ENCODE measurements around the gene CRTC3.
A peak's percentile ranks its signal among the peaks of the same experiment; 100 is the strongest.
"Not testable (repeated sequence)": the region's sequence is repeated elsewhere in the genome, so short reads cannot be mapped to it uniquely, and the experiment has no call there.

CRTC3 gene

DNA sequence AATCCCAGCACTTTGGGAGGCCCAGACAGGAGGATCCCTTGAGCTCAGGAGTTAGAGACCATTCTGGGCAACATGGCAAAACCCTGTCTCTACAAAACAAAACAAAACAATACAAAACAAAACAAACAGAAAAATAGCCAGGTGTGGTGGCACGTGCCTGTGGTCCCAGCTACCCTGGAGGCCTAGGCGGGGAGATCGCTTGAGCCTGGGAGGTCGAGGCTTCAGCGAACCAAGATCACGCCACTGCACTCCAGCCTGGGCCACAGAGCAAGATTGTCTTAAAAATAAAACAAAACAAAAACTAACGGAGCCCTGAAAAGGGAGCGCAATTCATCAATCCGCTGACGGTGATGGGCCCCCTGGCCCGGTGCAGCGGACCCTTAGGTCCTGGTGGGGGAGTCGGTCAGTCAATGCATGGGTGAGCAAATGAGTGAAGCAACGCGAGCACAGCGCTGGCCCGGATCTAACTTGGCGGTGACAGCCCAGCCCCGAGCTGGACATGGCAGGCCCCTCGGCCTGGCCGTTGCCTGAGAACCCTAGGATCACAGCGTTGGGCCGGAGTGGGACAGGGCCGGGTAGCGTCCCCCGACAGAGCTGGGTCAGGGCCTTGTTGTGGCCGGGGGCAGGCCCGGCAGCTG, 135.0 kb downstream of the CRTC3 start:
- H3K4me2 ChIP-seq, result peak overlapping the region; percentile 99
- peak overlapping the region; percentile 91 for H3K9ac ChIP-seq
- H3K36me3 ChIP-seq, result no peaks in the 10 kb centered on the region
- peaks cover 89% of the 10 kb centered on the region for H3K4me1 ChIP-seq
- peak overlapping the region; percentile 98 for H3K27ac ChIP-seq
- no peaks in the 10 kb centered on the region for H4K20me1 ChIP-seq
- H3K27me3 ChIP-seq, result no peaks in the 10 kb centered on the region
- no peak for TF ChIP-seq Cebpa-rat (IDR thresholded peaks at IDR 0.05)
- H3K9me3 ChIP-seq, result no peaks in the 10 kb centered on the region
- H3K4me3 ChIP-seq, result peak overlapping the region; percentile 78

DNA sequence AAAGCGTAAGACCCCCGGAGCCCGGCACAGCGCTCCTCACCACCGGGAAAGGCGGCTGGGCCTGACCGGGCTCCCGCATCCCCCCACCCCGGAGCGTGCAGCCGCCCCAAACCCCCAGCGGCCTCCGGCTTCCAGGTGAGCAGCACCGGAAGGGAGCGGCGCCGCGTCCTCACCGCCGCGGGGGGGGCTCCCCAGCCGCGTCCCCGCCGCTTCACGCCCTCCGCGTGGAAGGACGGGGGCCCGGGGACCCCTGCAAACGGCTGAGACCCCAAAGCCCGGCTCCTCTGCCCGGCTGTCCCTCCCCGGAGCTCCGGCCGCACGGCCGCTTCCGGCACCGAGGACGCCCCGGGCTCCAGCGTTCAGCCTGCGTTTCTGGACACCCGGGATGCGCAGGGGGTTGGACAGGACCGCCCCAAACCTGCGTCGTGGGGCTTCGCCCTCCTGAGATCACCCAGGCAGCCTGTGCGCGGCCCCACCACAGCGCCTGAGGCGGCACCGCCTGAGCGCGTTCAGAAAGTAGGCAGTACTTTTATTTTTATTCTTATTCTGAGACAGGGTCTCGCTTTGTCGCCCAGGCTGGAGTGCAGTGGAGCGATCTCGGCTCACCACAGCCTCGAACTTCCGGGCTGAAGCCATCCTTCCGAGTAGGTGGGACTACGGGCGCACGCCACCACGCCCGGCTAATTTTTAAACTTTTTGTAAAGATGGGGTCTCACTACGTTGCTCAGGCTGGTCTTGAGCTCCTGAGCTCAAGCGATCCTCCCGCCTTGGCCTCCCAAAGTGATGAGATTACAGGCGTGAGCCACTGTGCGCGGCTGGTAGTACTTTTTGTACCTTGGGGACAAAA, 135.8 kb downstream of the CRTC3 start:
- H3K27ac ChIP-seq, result peak overlapping the region; percentile 98
- H3K4me2 ChIP-seq, result peak overlapping the region; percentile 99
- TF ChIP-seq Cebpa-rat (IDR thresholded peaks at IDR 0.05), result no peak
- no peaks in the 10 kb centered on the region for H4K20me1 ChIP-seq
- peak overlapping the region; percentile 91 for H3K9ac ChIP-seq
- H3K4me3 ChIP-seq, result peak overlapping the region; percentile 78
- H3K4me1 ChIP-seq, result peaks cover 82% of the 10 kb centered on the region
- H3K36me3 ChIP-seq, result no peaks in the 10 kb centered on the region
- no peaks in the 10 kb centered on the region for H3K9me3 ChIP-seq
- no peaks in the 10 kb centered on the region for H3K27me3 ChIP-seq

DNA sequence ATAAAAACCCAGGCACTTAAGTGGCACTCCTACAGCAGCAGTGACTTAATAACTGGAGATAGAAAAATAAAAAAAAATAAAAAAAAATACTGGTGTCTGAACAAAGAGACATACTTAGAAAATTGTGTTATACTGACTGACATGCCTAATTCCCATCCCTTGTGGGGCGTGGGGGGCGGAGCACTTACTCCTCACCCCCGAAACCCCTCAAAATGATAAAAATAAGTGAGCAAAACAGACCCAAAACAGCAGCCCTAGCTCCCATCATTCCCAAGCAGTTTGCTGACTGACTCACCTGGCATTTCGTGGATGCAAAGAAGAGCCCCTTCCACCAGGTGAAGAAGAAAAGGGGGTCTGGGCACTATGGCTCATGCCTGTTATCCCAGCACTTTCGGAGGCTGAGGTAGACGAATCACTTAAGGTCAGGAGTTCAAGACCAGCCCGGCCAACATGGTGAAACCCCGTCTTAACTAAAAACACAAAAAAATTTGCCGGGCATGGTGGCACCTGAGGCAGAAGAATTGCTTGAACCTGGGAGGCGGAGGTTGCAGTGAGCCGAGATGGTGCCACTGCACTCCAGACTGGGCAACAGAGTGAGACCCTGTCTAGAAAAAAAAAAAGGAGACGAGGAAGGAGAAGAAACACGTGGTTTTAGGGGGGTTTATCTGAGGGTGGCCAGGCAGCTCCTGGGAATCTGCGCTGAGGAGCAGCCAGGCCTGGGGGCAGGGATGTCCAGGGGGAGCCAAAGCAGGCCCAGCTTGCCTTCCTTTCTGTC, 136.6 kb downstream of the CRTC3 start:
- H3K27me3 ChIP-seq, result no peaks in the 10 kb centered on the region
- no peaks in the 10 kb centered on the region for H3K9me3 ChIP-seq
- no peaks in the 10 kb centered on the region for H4K20me1 ChIP-seq
- H3K36me3 ChIP-seq, result no peaks in the 10 kb centered on the region
- H3K4me3 ChIP-seq, result peak overlapping the region; percentile 78
- TF ChIP-seq Cebpa-rat (IDR thresholded peaks at IDR 0.05), result no peak
- H3K4me1 ChIP-seq, result peaks cover 74% of the 10 kb centered on the region
- 0 out of 2 replicates have a peak overlapping the region, but pooled peaks have one; percentile 91 for H3K9ac ChIP-seq
- H3K27ac ChIP-seq, result peak overlapping the region; percentile 98
- peak overlapping the region; percentile 99 for H3K4me2 ChIP-seq

DNA sequence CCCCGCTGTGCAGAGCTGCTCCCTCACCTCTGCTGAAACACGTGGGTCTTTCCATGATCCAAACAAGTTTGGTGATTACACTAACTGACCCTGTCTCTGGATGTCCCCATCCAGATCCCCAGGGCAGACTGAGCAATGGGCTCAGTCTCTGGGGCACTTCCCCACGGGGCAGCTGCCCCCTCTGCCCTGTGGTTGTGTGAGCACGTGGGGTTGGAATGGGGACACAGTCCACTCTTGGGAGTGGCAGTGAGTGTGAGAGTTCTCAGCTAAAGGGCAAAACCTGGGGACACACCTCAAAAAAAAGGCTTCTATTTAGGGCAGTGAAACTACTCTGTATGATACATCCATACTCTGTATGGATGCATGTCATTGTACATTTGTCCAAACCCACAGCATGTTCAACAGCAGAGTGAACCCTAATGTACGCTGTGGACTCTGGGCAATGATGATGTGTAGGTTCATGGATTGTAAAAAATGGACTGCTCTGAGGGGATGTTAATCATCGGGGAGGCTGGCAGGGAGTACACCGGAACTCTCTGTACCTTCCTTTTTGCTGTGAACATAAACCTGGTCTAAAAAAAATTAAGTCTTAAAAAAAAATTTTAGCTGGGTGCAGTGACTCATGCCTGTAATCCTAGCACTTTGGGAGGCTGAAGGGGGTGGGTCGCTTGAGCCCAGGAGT, 137.5 kb downstream of the CRTC3 start:
- Histone ChIP-seq H3K4me2 (peak overlapping the region; percentile 99), H3K9me3 (no peaks in the 10 kb centered on the region), H4K20me1 (no peaks in the 10 kb centered on the region), H3K9ac (no peak overlapping the region; the same call in 1 of the 2 replicates), H3K27me3 (no peaks in the 10 kb centered on the region), H3K4me3 (no peak overlapping the region), H3K36me3 (no peaks in the 10 kb centered on the region), H3K27ac (peak overlapping the region; percentile 57), H3K4me1 (peaks cover 65% of the 10 kb centered on the region)
- TF ChIP-seq Cebpa-rat (IDR thresholded peaks at IDR 0.05), result no peak

GRCh38 chr15:90667755-90668345, 138.1 kb downstream of the CRTC3 start:
- not testable (repeated sequence) for H3K36me3 ChIP-seq, H3K9me3 ChIP-seq, H4K20me1 ChIP-seq, H3K9ac ChIP-seq, H3K4me3 ChIP-seq, H3K27ac ChIP-seq, H3K27me3 ChIP-seq
- Histone ChIP-seq H3K4me1 (peaks cover 59% of the 10 kb centered on the region), H3K4me2 (peak overlapping the region; percentile 99)

- peaks cover 36% of the 10 kb centered on the region for H3K4me1 ChIP-seq
- H4K20me1 ChIP-seq, H3K9ac ChIP-seq, H3K36me3 ChIP-seq, H3K27ac ChIP-seq, H3K27me3 ChIP-seq, H3K4me3 ChIP-seq, H3K4me2 ChIP-seq, H3K9me3 ChIP-seq: not testable (repeated sequence)
Observed at GRCh38 chr15:90670631-90671030, 140.9 kb downstream of the CRTC3 start.

- TF ChIP-seq Cebpa-rat (IDR thresholded peaks at IDR 0.05), result no peak
- no peaks in the 10 kb centered on the region for H3K36me3 ChIP-seq
- H3K27me3 ChIP-seq, result no peaks in the 10 kb centered on the region; the same call in 1 of the 2 replicates
- H3K4me3 ChIP-seq, result no peak overlapping the region
- H4K20me1 ChIP-seq, result no peaks in the 10 kb centered on the region
- H3K4me2 ChIP-seq, result no peak overlapping the region
- H3K9ac ChIP-seq, result no peak overlapping the region
- no peak overlapping the region for H3K27ac ChIP-seq
- H3K9me3 ChIP-seq, result peaks cover 9% of the 10 kb centered on the region; the same call in 1 of the 2 replicates
- H3K4me1 ChIP-seq, result peaks cover 31% of the 10 kb centered on the region
Observed at GRCh38 chr15:90671216-90671615, 141.5 kb downstream of the CRTC3 start.

DNA sequence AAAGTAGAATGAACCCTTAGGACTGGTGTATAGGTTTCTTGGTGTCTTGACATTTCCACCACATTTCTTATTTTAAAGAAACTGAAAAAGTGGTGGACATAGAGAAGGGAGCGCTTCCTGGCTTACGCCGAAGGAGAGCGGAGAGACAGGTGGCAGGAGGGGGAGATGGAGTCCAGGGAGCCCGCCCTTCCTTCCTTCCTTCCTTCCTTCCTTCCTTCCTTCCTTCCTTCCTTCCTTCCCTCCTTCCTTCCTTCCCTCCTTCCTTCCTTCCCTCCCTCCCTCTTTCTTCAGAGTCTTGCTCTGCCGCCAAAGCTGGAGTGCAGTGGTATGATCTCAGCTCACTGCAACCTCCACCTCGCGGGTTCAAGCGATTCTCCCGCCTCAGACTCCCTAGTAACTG, 143.6 kb downstream of the CRTC3 start:
- H3K9ac ChIP-seq, H4K20me1 ChIP-seq, H3K9me3 ChIP-seq, H3K27me3 ChIP-seq, H3K4me2 ChIP-seq, H3K36me3 ChIP-seq, H3K27ac ChIP-seq, H3K4me3 ChIP-seq: not testable (repeated sequence)
- H3K4me1 ChIP-seq, result peaks cover 11% of the 10 kb centered on the region

GRCh38 chr15:90674476-90674875, 144.8 kb downstream of the CRTC3 start:
- Histone ChIP-seq H3K27me3 (no peaks in the 10 kb centered on the region; the same call in 1 of the 2 replicates), H3K4me2 (no peak overlapping the region), H3K36me3 (no peaks in the 10 kb centered on the region), H4K20me1 (no peaks in the 10 kb centered on the region), H3K9ac (no peak overlapping the region), H3K9me3 (peaks cover 9% of the 10 kb centered on the region; the same call in 1 of the 2 replicates), H3K4me3 (no peak overlapping the region), H3K27ac (no peak overlapping the region), H3K4me1 (peaks cover 8% of the 10 kb centered on the region; the same call in 1 of the 2 replicates)
- no peak for TF ChIP-seq Cebpa-rat (IDR thresholded peaks at IDR 0.05)
